Measurements from ENCODE around the gene FCHSD2.

DNA sequence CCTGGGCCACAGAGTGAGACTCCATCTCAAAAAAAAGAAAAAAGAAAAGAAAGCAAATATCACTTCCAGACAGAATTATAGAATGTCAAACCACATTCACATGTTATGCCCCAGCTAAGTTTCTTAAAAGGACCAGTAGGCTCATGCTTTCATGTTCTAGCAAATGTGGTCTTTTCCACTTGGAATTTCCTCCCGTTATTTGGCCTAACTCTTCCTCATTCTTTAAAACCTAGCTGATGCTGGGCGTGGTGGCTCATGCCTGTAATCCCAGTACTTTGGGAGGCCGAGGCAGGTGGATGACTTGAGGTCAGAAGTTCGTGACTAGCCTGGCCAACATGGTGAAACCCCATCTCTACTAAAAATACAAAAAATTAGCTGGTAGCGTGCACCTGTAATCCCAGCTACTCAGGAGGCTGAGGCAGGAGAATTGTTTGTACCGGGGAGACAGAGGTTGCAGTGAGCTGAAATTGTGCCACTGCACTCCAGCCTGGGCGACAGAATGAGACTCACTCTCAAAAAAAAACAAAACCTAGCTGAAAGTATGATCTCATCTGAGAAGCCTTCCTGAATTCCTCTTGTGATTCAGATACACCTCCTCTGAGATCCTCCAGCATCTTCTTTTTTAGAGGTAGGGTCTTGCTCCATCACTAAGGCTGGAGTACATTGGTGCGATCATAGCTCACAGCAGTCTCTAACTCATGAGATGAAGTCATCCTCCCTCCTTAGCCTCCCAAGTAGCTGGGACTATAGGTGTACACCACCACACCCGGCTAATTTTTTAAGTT, 50.4 kb downstream of the FCHSD2 start:
- no peak for TF ChIP-seq EZH2 (IDR thresholded peaks at IDR 0.05; ENCODE audit: low read length, missing control alignments)
- TF ChIP-seq, protein P1, sequence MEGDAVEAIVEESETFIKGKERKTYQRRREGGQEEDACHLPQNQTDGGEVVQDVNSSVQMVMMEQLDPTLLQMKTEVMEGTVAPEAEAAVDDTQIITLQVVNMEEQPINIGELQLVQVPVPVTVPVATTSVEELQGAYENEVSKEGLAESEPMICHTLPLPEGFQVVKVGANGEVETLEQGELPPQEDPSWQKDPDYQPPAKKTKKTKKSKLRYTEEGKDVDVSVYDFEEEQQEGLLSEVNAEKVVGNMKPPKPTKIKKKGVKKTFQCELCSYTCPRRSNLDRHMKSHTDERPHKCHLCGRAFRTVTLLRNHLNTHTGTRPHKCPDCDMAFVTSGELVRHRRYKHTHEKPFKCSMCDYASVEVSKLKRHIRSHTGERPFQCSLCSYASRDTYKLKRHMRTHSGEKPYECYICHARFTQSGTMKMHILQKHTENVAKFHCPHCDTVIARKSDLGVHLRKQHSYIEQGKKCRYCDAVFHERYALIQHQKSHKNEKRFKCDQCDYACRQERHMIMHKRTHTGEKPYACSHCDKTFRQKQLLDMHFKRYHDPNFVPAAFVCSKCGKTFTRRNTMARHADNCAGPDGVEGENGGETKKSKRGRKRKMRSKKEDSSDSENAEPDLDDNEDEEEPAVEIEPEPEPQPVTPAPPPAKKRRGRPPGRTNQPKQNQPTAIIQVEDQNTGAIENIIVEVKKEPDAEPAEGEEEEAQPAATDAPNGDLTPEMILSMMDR (conservative IDR thresholded peaks at IDR 0.05 in 1 of 2, IDR thresholded peaks at IDR 0.05 in 1 of 2; ENCODE audit: low read depth in 1 of 2, low read length in 2 of 2), result no peak
